GM18507 (cell line): ENCODE data around the gene PLEKHA7.
A peak's percentile ranks its signal among the peaks of the same experiment; 100 is the strongest.

Experiments
- DNase-seq: peaks from one replicate; pipeline ENCODE4 v3.0.0; 2011; ENCODE audit warnings: low read depth; ENCODE audit not compliant: insufficient read length; ENCODE audit errors: extremely low spot score
- FAIRE-seq: peaks from 2 replicates; lab custom pipeline; 2011; peaks lifted over from hg19 to GRCh38; lab: Jason Lieb, UNC

The PLEKHA7 gene

DNA sequence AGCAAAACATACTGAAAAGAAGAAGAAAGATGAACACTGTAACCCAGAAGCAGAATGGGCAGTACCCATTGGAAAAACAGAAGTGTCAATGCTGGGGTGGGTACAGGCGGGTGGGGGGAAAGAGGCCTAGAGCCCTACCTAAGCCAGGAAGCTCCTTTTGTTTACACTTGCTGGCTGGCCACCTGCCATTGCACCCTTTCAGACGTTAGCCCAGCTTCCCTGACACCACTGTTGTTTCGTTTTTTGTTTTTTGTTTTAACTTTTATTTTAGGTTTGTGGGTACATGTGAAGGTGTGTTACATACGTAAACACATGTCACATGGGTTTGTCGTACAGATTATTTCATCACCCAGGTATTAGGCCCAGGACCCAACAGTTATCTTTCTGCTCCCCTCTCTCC, 55.4 kb downstream of the PLEKHA7 start:
- DNase-seq (no peak), FAIRE-seq (no peak)

GRCh38 chr11:16956538-16957153, 57.6 kb downstream of the PLEKHA7 start:
- FAIRE-seq (no peak), DNase-seq (no peak)

GRCh38 chr11:16953663-16954062, 60.6 kb downstream of the PLEKHA7 start:
- FAIRE-seq: no peak
- DNase-seq: no peak

DNA sequence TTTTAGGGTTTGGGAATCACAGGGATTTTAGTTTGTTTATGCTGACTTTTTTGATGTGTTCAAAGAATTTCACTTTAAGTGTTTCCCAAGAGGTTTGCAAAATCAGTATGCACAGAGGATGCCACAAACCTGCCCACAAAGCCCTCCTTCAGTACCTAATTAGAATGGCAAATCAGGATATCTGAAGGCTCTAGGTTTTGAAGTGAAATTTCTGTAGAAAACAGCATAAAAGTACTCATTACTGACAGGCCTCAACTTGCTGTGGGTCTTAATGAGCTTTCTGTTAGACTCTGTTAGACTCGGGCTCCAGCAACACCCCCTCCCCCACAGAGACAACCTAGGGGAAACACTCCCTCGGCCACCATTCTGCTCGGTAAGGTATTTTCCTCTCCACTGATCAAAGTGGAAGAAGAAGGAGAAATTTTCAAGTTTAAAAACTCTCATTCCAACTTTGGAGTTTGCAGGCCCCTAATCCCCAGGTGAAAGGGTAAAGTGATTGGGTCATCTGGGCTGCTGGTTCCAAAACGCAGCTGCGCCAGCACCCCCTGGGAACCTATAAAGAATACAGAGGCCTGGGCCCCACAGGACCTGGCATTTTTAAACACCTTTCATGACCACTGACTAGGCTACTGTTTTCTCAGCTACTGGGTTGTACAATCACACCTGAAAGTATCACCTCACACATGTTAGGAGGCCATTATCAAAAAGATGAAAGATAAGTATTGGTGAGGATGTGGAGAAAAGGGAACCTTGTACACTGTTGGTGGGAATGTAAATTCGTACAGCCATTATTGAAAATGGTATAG, 67.5 kb downstream of the PLEKHA7 start:
- no peak for DNase-seq

GRCh38 chr11:16945671-16946469, 68.3 kb downstream of the PLEKHA7 start:
- FAIRE-seq (peak; percentile 95), DNase-seq (peak; percentile 70)

More for the DNA sequence above, 67.5 kb downstream of the PLEKHA7 start:
- FAIRE-seq: peak; percentile 71

DNA sequence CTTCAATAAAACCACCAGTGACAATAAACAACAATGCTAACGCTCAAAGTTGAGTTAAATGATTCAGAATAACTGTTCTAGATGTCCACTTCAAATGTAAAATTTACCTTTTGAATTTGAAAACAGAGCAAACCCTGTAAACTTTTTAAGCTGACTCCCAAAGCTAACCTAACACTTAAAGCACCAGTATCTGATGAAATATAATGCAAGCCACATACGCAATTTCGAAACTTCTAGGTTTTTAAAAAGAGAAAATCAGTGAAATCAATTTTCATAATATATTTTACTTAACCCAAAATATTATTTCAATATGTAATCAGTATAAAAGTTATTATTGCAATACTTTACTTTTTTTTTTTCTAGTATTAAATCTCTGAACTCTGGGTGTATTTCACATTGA, 71.3 kb downstream of the PLEKHA7 start:
- DNase-seq (no peak), FAIRE-seq (no peak)

GRCh38 chr11:16942342-16942741, 71.9 kb downstream of the PLEKHA7 start:
- DNase-seq: no peak
- no peak for FAIRE-seq

- DNase-seq: no peak
- no peak for FAIRE-seq
Observed at GRCh38 chr11:16941935-16942334, 72.3 kb downstream of the PLEKHA7 start.

- no peak for FAIRE-seq
- DNase-seq: no peak
Observed at GRCh38 chr11:16938061-16938460, 76.2 kb downstream of the PLEKHA7 start.

GRCh38 chr11:16936643-16937042, 77.6 kb downstream of the PLEKHA7 start:
- no peak for FAIRE-seq
- no peak for DNase-seq

GRCh38 chr11:16935518-16936302, 78.5 kb downstream of the PLEKHA7 start:
- FAIRE-seq: peak; percentile 85
- DNase-seq: no peak

GRCh38 chr11:16933756-16934603, 80.2 kb downstream of the PLEKHA7 start:
- FAIRE-seq (no peak), DNase-seq (no peak)

DNA sequence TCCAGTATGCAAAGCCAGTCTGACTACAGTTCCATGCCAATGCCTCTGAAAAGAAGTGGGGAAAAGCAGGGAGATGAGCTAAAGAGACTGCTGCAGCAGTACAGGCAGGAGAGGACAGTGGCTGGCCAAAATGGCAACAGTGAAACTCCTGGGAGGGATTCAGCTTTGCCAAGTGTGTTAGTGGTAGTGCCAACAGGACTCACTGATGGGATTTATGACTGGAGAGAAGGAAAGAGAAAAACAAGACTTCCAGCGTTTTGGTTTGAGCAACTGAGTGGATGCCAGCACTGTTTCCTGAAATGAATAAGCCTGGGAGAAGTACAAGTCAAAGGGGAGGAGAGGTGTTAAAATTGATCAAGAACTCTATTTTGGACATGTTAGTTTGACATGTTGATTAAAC, 80.9 kb downstream of the PLEKHA7 start:
- FAIRE-seq (no peak), DNase-seq (no peak)

DNA sequence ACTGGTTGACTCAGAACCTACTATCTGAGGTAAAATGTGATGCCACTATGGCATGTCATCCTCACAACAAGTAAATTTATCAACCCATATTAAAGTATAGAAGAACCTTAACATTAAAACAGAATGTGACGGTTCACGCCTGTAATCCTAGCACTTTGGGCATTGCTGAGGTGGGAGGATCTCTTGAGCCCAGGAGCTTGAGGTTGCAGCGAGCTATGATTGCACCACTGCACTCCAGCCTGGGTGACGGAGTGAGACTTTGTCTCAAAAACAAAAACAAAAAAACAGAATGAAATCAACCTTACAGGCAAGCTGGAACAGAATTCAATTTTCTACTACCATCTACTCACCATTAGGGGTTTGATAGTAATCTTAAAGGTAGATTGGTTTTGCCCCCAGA, 86.2 kb downstream of the PLEKHA7 start:
- no peak for FAIRE-seq
- DNase-seq: no peak

DNA sequence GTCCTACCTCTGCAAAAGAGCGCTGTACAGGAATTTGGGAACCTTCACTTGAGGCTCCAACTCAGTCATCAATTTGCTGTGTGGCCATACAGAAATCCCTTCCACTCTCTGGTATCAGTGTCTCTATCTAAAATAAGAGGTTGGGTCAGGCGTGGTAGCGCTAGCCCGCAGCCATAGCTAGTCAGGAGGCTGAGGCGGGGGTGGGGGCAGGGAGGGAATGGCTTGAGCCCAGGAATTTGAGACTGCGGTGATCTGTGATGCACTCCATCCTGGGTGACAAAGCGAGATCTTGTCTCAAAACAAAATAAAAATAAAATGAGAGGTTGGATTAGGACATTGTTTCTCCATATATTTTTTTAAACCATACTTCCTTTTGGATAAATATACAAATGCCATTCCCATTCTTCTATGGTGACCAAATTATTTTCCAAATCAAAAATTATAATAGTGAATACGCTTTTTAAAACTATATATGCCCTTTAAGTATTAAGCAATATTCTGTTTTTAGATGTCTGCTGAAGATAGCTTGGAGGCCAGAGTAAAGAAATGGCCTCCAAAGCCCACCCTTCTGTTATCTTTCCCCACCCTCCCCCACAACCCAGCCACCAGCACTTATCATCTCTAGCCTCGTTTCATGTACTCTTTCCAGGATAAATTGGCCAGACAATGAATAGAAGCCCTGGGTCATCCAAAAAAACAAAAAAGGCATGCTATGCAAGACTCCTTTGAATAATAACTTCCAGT, 87.2 kb downstream of the PLEKHA7 start:
- DNase-seq: no peak
- FAIRE-seq: no peak

GRCh38 chr11:16925561-16926065, 88.6 kb downstream of the PLEKHA7 start:
- no peak for DNase-seq
- FAIRE-seq: no peak

DNA sequence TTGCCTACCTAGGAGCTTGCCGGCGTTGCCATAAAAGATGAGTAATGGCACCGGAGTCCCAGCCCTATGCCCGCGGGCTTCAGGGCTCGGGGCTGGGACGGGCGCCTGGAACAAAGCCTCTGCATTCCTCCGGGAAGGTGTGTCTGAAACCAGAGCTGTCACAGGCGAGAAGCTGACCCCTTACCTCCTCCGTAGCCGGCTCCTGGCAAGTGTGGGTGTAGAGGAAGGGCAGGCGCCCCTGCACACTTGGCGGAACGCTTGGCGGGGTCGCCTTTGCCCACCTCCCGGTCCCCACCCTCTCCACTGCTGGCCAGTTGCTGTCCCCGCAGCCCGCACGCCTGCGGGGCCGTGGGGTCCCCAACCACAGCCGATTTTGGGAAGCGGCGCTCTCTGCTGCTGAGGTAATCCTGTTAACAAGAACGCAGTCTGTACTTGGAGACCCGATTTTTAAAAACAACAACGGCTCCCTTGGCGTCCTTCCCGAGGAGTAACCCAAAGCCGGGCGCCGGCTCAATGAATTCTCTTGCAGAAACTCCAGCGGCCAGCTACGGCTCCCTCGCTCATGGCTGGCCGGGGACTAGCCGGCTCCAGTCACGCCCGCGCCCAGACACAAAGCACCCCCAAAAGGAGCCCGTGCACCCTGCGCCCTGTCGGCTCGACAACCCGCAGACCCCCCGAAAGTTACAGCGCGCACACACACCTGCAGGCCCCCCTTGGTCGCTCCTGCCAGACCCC, 89.2 kb downstream of the PLEKHA7 start:
- DNase-seq (no peak), FAIRE-seq (no peak)
